ENCODE measurements around the gene SOHLH1. TPM values are rescaled to one million over a fixed set of nuclear protein-coding genes. Genes with fewer than 3 reads are reported as not detected.
"Not testable (repeated sequence)": the region's sequence is repeated elsewhere in the genome, so short reads cannot be mapped to it uniquely, and the experiment has no call there.

The SOHLH1 gene
- total and polyA plus RNA-seq, 8 donors = not detected

DNA sequence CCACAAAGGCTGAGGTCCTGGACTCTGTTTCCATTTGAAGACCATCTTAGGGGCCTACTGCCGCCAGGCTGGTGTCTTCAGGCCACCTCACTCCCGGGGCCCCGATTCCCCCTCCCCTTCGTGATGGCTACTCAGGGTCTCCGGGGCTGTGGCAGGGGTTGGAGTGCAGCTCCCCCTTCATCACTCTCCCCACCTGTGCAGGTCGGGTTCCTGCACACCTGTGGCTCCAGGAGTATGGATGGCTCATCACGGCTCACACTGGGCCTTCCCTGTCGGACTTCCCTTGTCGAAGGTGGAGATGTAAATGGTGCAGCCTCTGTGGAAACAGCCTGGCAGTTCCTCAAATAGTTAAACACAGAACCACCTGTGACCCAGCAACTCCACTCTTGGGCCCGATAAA, 24.3 kb downstream of the SOHLH1 start:
- no peaks in the 10 kb centered on the region for H3K36me3 ChIP-seq
- TF ChIP-seq POLR2A (IDR thresholded peaks at IDR 0.05) (no peak), EP300 (IDR thresholded peaks at IDR 0.05) (no peak), POLR2AphosphoS5 (IDR thresholded peaks at IDR 0.05) (no peak)
- TF ChIP-seq, protein P1, sequence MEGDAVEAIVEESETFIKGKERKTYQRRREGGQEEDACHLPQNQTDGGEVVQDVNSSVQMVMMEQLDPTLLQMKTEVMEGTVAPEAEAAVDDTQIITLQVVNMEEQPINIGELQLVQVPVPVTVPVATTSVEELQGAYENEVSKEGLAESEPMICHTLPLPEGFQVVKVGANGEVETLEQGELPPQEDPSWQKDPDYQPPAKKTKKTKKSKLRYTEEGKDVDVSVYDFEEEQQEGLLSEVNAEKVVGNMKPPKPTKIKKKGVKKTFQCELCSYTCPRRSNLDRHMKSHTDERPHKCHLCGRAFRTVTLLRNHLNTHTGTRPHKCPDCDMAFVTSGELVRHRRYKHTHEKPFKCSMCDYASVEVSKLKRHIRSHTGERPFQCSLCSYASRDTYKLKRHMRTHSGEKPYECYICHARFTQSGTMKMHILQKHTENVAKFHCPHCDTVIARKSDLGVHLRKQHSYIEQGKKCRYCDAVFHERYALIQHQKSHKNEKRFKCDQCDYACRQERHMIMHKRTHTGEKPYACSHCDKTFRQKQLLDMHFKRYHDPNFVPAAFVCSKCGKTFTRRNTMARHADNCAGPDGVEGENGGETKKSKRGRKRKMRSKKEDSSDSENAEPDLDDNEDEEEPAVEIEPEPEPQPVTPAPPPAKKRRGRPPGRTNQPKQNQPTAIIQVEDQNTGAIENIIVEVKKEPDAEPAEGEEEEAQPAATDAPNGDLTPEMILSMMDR (IDR thresholded peaks at IDR 0.05) = no peak
- no peak for DNase-seq
- 68 to 76% (median 71%) methylated on average over 10 of the region's 10 CpGs for WGBS, 5 donors
- H3K27me3 ChIP-seq = peaks cover 0 to 41% (median 3%) of the 10 kb centered on the region in 3 donors
- H3K4me1 ChIP-seq = no peaks in the 10 kb centered on the region
- intact Hi-C loops (cut with DNase I; ENCODE audit: low total_unique reads) = no loop called here
- no peak overlapping the region for H3K27ac ChIP-seq
- no peaks in the 10 kb centered on the region for H3K9me3 ChIP-seq
- no peak overlapping the region for H3K4me3 ChIP-seq

DNA sequence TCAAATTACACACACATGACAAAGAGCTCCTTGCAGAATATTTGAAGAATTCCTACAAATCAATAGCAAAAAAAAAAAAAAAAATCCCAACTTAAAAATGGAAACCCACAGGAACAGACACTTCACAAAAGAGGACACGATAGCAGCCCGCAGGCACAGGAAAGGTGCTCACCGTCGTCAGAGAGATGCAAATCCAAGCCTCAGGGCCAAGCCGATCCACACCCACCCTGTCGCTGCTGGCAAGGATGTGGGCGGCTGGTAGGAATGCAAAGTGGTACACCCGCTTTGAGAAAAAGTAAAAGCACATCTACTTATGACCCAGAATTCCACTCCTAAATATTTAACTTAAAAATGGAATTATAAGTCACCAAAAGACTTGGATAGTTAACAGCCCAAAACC, 25.3 kb downstream of the SOHLH1 start:
- intact Hi-C loops (cut with DNase I; ENCODE audit: low total_unique reads) = no loop called here
- H3K27me3 ChIP-seq = peaks cover 0 to 47% (median 3%) of the 10 kb centered on the region in 3 donors
- no peak for DNase-seq
- H3K4me1 ChIP-seq = no peaks in the 10 kb centered on the region
- no peak overlapping the region for H3K4me3 ChIP-seq
- no peak overlapping the region for H3K27ac ChIP-seq
- peaks cover 0 to 6% (median 0%) of the 10 kb centered on the region in 4 donors for H3K9me3 ChIP-seq
- WGBS, 5 donors = 70 to 88% (median 84%) methylated on average over 8 of the region's 8 CpGs
- H3K36me3 ChIP-seq = no peaks in the 10 kb centered on the region
- TF ChIP-seq EP300 (IDR thresholded peaks at IDR 0.05) (no peak), POLR2A (IDR thresholded peaks at IDR 0.05) (no peak), POLR2AphosphoS5 (IDR thresholded peaks at IDR 0.05) (no peak)
- TF ChIP-seq, protein P1 (IDR thresholded peaks at IDR 0.05) = no peak

DNA sequence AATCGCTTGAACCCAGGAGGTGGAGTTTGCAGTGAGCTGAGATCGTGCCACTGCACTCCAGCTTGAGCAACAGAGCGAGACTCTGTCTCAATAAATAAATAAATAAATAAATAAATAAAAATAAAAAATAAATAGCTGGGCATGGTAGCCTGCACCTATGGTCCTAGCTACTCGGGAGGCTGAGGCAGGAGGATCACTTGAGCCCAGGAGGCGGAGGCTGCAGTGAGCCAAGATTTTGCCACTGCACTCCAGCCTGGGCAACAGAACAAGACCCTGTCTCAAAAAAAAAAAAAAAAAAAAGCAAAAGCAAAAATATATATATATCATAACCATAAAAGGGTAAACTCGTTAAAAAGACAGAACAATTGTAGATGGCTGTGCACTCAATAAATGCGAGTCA, 26.5 kb downstream of the SOHLH1 start:
- H3K36me3 ChIP-seq; H3K27ac ChIP-seq; DNase-seq; H3K4me1 ChIP-seq; intact Hi-C loops (cut with DNase I; ENCODE audit: low total_unique reads); H3K4me3 ChIP-seq: not testable (repeated sequence)
- Histone ChIP-seq H3K9me3 (peaks cover 0 to 13% (median 0%) of the 10 kb centered on the region in 4 donors), H3K27me3 (peaks cover 0 to 38% (median 3%) of the 10 kb centered on the region in 3 donors)
- 80 to 89% (median 87%) methylated on average over 7 of the region's 7 CpGs for WGBS, 5 donors

DNA sequence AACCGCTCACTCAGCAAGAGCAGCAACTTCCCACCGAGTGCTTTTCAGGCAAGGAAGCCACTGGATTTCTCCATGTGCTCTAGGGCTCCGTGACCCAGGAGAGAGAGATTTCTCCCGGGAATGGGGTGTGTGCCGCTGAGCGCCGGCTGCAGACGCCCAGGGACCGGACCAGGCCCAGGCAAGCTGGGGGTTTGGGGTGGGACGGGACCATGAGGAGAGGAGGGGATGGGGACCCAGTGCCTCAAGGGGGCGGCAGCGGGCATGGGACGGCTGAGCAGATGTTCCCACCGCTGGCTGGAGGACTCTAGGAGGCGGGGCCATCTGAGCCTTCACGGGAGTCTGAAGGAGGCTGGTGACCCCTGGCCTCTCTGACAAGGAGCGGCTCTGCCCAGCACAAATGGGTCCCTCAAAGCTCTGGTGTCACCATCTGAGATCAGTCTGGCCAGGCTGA, 27.7 kb downstream of the SOHLH1 start:
- no peak overlapping the region for H3K4me3 ChIP-seq
- 39 to 72% (median 55%) methylated on average over 4 to 17 of the region's 17 CpGs for WGBS, 5 donors
- peaks cover 0 to 47% (median 3%) of the 10 kb centered on the region in 3 donors for H3K27me3 ChIP-seq
- no peak overlapping the region for H3K27ac ChIP-seq
- DNase-seq = no peak
- TF ChIP-seq, protein P1 (IDR thresholded peaks at IDR 0.05) = no peak
- TF ChIP-seq EP300 (IDR thresholded peaks at IDR 0.05) (no peak), POLR2A (IDR thresholded peaks at IDR 0.05) (no peak), POLR2AphosphoS5 (IDR thresholded peaks at IDR 0.05) (no peak)
- intact Hi-C loops (cut with DNase I; ENCODE audit: low total_unique reads) = no loop called here
- no peaks in the 10 kb centered on the region for H3K4me1 ChIP-seq
- H3K9me3 ChIP-seq = peaks cover 0 to 13% (median 0%) of the 10 kb centered on the region in 4 donors
- no peaks in the 10 kb centered on the region for H3K36me3 ChIP-seq

DNA sequence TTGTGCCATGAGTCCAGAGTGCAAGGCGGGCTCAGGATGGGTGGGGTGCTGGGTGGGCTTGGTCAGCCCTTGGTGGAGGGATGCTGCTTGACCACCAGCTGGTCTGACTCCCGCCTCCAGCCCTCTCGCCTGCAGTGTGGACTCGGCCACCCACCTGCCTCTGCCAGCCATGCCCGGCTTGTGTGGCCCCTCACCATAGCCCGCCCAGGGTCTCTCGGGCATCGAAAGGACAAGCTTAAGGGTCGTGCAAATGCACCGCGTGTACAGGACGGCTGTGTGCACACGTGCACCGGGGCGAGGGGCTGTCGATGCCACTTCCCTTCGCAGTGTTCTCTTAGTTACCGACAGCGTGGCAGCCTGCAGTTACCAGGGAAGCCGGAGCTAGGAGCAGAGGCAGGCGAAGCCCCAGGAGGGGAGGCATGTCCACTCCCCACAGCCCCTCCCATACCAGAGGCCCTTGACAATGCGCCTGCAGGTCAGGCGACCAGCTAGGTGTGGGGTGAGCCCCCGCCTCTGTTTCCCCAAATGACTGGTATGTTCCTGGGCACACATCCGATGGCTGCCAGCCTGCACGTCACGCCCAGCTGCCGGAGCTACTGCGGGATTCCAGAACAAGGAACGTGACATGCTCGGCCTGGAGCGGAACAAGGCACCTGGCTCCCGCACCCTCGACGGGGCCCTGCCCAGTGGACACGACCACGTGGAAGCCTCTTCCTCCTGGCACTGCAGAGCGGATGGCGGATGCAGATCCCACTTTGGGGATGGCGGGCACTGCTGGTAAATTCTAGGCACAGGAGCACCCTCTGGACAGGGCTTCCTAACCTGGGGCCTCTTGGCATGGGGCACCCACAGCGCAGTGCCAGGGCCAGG, 28.3 kb downstream of the SOHLH1 start:
- Histone ChIP-seq H3K4me3 (no peak overlapping the region), H3K36me3 (no peaks in the 10 kb centered on the region), H3K4me1 (no peaks in the 10 kb centered on the region), H3K27ac (no peak overlapping the region), H3K9me3 (peaks cover 0 to 13% (median 0%) of the 10 kb centered on the region in 4 donors), H3K27me3 (peaks cover 0 to 53% (median 3%) of the 10 kb centered on the region in 3 donors)
- DNase-seq = no peak
- no peak for TF ChIP-seq POLR2AphosphoS5 (IDR thresholded peaks at IDR 0.05)
- TF ChIP-seq, protein P1 (IDR thresholded peaks at IDR 0.05) = no peak
- TF ChIP-seq POLR2A (IDR thresholded peaks at IDR 0.05) = no peak
- no peak for TF ChIP-seq EP300 (IDR thresholded peaks at IDR 0.05)
- 83 to 87% (median 85%) methylated on average over 28 to 41 of the region's 41 CpGs for WGBS, 5 donors
- intact Hi-C loops (cut with DNase I; ENCODE audit: low total_unique reads) = no loop called here
